Measurements from ENCODE around the gene STOM. TPM values are rescaled to one million over a fixed set of nuclear protein-coding genes. Genes with fewer than 3 reads are reported as not detected.

STOM gene
- polyA plus RNA-seq, 1 of the 3 experiments (the other 2 are of a cell fraction) = 40.5 TPM

- no peak for TF ChIP-seq PBX3 (IDR thresholded peaks at IDR 0.05)
- no peak for TF ChIP-seq NRF1 (IDR thresholded peaks at IDR 0.05; ENCODE audit: low read depth, low read length)
- no peak for TF ChIP-seq MAX (IDR thresholded peaks at IDR 0.05; ENCODE audit: low read depth)
Observed at GRCh38 chr9:121331549-121331948, 38.5 kb downstream of the STOM start (continued).

- no peaks in the 10 kb centered on the region for H3K9me3 ChIP-seq
- no peaks in the 10 kb centered on the region for H3K27me3 ChIP-seq (ENCODE audit: insufficient read depth)
- WGBS (ENCODE audit: low lambda C conversion rate) = 93% methylated on average over 11 of the region's 16 CpGs
- POLR2A ChIA-PET = no interaction called here
- peaks cover 3% of the 10 kb centered on the region for H3F3A ChIP-seq (replicated peaks; ENCODE audit: insufficient read depth)
- H3K9me2 ChIP-seq = no peaks in the 10 kb centered on the region
- no peaks in the 10 kb centered on the region for H4K20me1 ChIP-seq (ENCODE audit: insufficient read depth)
- no peak overlapping the region for H3K9ac ChIP-seq
- no peaks in the 10 kb centered on the region for H3K79me2 ChIP-seq (ENCODE audit: insufficient read depth)
- no peak overlapping the region for H3K27ac ChIP-seq (ENCODE audit: low read depth in 2 of 2, low read length in 1 of 2)
- H3K4me2 ChIP-seq = no peak overlapping the region
- no peak for TF ChIP-seq RAD21 (IDR thresholded peaks at IDR 0.05; ENCODE audit: low read length)
- no peak for TF ChIP-seq USF1 (IDR thresholded peaks at IDR 0.05; ENCODE audit: borderline replicate concordance, low read depth)
- H2AFZ ChIP-seq (ENCODE audit: low read depth) = no peak overlapping the region
- peaks cover 46 to 64% of the 10 kb centered on the region in 2 experiments for H3K36me3 ChIP-seq (replicated peaks in 1 of 2; ENCODE audit: control insufficient read depth in 1 of 2, insufficient read depth in 2 of 2, low read length in 1 of 2)
- H3K4me1 ChIP-seq (ENCODE audit: control insufficient read depth in 1 of 2, insufficient read depth in 2 of 2, low read depth in 1 of 2, low read length in 1 of 2) = peaks cover 0 to 5% of the 10 kb centered on the region in 2 experiments; a peak in 1 of 4 replicates
- CTCF ChIA-PET = interaction anchor here (2.0 to 3.0 kb wide), 2 partner anchors 9 to 71 kb away, joined by 6 to 15 read pairs; no protein-coding TSS in a partner anchor
- no peak overlapping the region for H3K4me3 ChIP-seq (ENCODE audit: low read depth in 2 of 2, low read length in 1 of 2)
- DNase-seq = no peak
Observed at GRCh38 chr9:121328876-121329681, 41.0 kb downstream of the STOM start.

GRCh38 chr9:121328476-121328875 is 41.6 kb downstream of the STOM start:
- Histone ChIP-seq H2AFZ (ENCODE audit: low read depth) (no peak overlapping the region), H3K79me2 (ENCODE audit: insufficient read depth) (no peaks in the 10 kb centered on the region), H3K9me2 (no peaks in the 10 kb centered on the region), H3K9ac (no peak overlapping the region), H3K4me2 (no peak overlapping the region), H4K20me1 (ENCODE audit: insufficient read depth) (no peaks in the 10 kb centered on the region), H3K27me3 (ENCODE audit: insufficient read depth) (no peaks in the 10 kb centered on the region), H3K4me3 (ENCODE audit: low read depth in 2 of 2, low read length in 1 of 2) (no peak overlapping the region), H3K4me1 (ENCODE audit: control insufficient read depth in 1 of 2, insufficient read depth in 2 of 2, low read depth in 1 of 2, low read length in 1 of 2) (peaks cover 0 to 5% of the 10 kb centered on the region in 2 experiments; a peak in 1 of 4 replicates), H3F3A (replicated peaks; ENCODE audit: insufficient read depth) (peaks cover 3% of the 10 kb centered on the region), H3K36me3 (replicated peaks in 1 of 2; ENCODE audit: control insufficient read depth in 1 of 2, insufficient read depth in 2 of 2, low read length in 1 of 2) (peaks cover 52 to 66% of the 10 kb centered on the region in 2 experiments), H3K9me3 (no peaks in the 10 kb centered on the region), H3K27ac (ENCODE audit: low read depth in 2 of 2, low read length in 1 of 2) (no peak overlapping the region)
- no peak for TF ChIP-seq CHD2 (IDR thresholded peaks at IDR 0.05; ENCODE audit: low read length, partially characterized antibody)
- TF ChIP-seq EP300 (IDR thresholded peaks at IDR 0.05; ENCODE audit: borderline replicate concordance in 1 of 2, low read depth in 1 of 2, low read length in 1 of 2) = no peak
- TF ChIP-seq ELF1 (IDR thresholded peaks at IDR 0.05) = no peak
- TF ChIP-seq REST (IDR thresholded peaks at IDR 0.05; ENCODE audit: low read depth, low read length) = no peak
- TF ChIP-seq SMC3 (IDR thresholded peaks at IDR 0.05; ENCODE audit: low read depth, low read length) = no peak
- no peak for TF ChIP-seq FOSL2 (IDR thresholded peaks at IDR 0.05; ENCODE audit: borderline replicate concordance, low read depth)
- no peak for TF ChIP-seq CTCF (IDR thresholded peaks at IDR 0.05)
- TF ChIP-seq RAD21 (IDR thresholded peaks at IDR 0.05; ENCODE audit: low read length) = no peak
- no peak for TF ChIP-seq NFIC (IDR thresholded peaks at IDR 0.05; ENCODE audit: borderline replicate concordance)
- no peak for TF ChIP-seq EZH2phosphoT487 (IDR thresholded peaks at IDR 0.05; ENCODE audit: borderline replicate concordance, low read depth)
- TF ChIP-seq POLR2AphosphoS5 (IDR thresholded peaks at IDR 0.05; ENCODE audit: low read depth, low read length) = no peak
- no peak for TF ChIP-seq MEF2A (IDR thresholded peaks at IDR 0.05; ENCODE audit: borderline replicate concordance, low read depth)
- TF ChIP-seq NRF1 (IDR thresholded peaks at IDR 0.05; ENCODE audit: low read depth, low read length) = no peak
- TF ChIP-seq TAF1 (IDR thresholded peaks at IDR 0.05; ENCODE audit: borderline replicate concordance, low read depth, low read length) = no peak
- WGBS (ENCODE audit: low lambda C conversion rate) = 81% methylated on average over 8 of the region's 8 CpGs
- POLR2A ChIA-PET = no interaction called here
- CTCF ChIA-PET = interaction anchor here (1.0 to 3.0 kb wide), 3 partner anchors 9 to 72 kb away, joined by 3 to 15 read pairs (median 6); no protein-coding TSS in a partner anchor
- no peak for DNase-seq
